PC-3 (cell line): ENCODE data around the gene CD151.

Experiments
- EZH2 ChIP-seq: fragments of 300-600 bp; sonication (generic); IDR thresholded peaks from one replicate; pipeline ENCODE4 v1.6.1; 2017; ENCODE audit warnings: antibody characterized with exemption, mild to moderate bottlenecking, low read length; ENCODE audit not compliant: unreplicated experiment
- TF ChIP-seq, protein P1 (sequence below): fragments of 300-600 bp; sonication (generic); conservative IDR thresholded peaks from 2 replicates; pipeline ENCODE4 v1.5.1; 2017; ENCODE audit warnings: antibody characterized with exemption, low read depth, mild to moderate bottlenecking, low read length

DNA sequence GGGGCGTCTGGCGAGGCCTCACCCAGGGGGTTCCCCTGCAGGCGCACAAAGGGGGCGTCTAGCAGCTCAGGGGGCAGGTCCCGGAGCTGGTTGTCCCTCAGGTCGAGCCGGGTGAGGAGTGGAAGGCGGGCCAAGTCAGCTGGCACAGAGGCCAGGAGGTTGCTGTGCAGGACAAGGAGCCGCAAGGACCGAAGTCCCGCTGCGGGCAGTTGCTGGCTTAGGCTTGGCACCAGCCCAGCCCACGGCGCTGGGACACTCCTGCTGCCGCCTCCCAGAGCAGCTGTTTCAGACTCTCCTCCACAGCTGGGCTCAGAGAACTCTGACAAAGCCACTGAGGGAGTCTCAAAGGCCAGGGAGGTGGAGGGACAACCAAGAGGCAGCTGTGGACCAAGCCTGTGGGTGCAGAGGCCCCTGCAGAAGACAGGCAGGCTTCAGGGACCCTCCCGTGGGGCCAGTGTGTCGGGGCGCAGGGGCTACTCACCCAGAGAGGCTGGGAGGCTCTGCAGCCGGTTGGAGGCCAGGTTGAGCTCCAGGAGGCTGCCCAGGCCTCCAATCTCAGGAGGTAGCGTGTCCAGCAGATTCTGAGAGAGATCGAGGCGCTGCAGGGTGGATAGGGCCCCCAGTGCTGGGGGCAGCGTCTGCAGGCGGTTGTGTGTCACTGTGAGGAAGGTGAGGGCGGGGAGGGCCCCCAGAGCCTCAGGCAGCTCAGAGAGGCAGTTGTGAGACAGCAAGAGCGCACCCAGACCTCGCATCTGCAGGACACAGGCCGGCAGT lies 29.9 kb upstream of the CD151 start:
- TF ChIP-seq, protein P1, sequence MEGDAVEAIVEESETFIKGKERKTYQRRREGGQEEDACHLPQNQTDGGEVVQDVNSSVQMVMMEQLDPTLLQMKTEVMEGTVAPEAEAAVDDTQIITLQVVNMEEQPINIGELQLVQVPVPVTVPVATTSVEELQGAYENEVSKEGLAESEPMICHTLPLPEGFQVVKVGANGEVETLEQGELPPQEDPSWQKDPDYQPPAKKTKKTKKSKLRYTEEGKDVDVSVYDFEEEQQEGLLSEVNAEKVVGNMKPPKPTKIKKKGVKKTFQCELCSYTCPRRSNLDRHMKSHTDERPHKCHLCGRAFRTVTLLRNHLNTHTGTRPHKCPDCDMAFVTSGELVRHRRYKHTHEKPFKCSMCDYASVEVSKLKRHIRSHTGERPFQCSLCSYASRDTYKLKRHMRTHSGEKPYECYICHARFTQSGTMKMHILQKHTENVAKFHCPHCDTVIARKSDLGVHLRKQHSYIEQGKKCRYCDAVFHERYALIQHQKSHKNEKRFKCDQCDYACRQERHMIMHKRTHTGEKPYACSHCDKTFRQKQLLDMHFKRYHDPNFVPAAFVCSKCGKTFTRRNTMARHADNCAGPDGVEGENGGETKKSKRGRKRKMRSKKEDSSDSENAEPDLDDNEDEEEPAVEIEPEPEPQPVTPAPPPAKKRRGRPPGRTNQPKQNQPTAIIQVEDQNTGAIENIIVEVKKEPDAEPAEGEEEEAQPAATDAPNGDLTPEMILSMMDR = no peak
- no peak for TF ChIP-seq EZH2
